Activated CD4-positive, alpha-beta T cell treated with anti-CD3 and anti-CD28 coated beads, Interleukin-2, Interleukin-4, amounts not matched to agents 100 ng/mL and 50 ng/mL, durations not matched to agents 16 hours and 8 hours (primary cell): ENCODE measurements around the gene MYH7B.

Experiments
- DNase-seq: peaks from one replicate; pipeline ENCODE4 v3.0.0-alpha.2; 2020; ENCODE audit warnings: low spot score

Gene MYH7B

GRCh38 chr20:34977365-34978091 lies 21.9 kb downstream of the MYH7B start:
- DNase-seq, result no peak

DNA sequence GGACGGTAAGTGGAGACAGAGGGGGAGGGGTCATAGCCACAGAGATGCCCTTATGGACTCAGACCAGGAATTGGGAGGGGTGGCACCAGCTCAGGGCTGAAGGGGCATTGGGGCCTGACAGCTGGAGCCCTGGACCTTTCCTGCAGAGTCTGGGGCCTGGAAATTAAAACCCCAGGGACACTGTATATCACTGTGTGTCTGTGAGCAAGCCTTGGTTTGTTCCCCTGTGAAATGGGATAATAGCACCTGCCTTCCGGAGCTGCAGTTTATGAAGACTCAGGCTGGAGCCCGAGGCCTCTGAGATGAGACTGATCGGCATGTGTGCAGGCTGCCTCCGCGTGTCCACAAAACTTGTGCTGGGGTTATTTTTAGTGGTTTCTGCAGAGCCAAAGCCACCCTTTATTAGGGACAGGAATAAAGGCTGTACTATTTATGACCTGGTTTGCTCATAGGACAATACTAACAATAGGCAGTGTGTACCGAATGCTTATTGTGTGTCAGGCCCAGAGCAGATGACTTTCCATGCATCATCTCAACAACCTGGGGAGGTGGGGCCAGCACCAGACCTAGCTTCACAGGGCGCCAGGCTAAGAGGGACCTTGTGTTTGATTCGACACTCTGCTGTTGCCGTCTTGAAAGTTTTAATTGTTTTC lies 22.6 kb downstream of the MYH7B start:
- DNase-seq, result no peak

DNA sequence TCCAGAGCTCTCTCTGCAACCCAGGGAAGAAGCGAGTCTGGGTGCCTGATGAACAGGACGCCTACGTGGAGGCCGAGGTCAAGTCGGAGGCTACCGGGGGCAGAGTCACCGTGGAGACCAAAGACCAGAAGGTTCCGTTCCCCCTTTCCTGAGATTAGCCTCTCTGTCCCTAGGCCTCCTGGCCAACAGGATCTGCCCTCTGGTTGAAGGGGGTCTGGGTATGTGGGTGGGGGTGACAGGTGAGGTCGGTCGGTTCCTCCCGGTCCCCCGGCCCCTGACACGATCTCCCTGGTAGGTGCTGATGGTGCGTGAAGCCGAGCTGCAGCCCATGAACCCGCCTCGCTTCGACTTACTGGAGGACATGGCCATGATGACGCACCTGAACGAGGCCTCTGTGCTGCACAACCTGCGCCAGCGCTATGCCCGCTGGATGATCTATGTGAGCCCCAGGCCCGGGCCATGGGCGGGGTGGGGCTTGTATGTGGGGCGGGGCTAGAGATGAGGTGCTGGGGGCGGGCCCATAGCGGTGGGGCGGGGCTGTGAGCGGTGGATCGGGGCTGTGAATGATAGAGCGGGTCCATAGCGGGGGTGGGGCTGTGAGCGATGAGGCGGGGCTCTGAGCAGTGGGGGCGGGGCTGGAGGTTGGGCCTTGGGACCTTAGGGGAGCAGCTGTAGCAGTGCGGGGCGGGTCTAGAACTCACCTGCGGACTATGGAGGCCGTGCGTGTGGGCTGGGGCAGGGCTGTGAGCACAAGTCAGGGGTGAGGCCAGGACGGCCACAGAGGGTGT lies 23.9 kb downstream of the MYH7B start:
- no peak for DNase-seq

DNA sequence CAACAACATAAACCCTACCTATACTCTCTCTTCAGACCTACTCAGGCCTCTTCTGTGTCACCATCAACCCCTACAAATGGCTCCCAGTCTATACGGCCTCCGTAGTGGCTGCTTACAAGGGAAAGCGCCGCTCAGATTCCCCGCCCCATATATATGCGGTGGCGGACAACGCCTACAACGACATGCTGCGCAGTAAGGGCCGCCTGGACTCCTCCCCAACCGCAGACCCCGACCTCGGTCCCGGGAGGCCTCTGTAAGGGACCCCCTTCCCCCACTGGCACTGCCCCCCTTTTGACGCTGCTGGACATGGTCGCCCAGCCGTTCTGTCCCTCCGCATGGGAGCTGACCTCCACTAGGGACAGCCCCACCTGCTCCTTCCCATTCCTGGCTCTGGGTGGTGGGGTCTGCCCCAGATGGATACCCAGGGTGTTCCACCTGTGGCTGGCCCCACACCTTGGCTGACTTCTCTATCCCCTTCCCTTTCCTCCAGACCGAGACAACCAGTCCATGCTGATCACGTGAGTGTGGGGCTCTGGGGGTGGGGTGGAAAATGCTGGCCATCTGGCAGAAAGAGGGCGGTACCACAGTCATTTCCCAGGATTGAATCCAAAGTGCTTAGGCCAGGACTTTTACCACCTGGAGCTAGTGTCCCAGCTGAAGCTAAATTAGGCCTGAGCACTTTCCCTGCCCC lies 25.0 kb downstream of the MYH7B start:
- DNase-seq, result no peak

DNA sequence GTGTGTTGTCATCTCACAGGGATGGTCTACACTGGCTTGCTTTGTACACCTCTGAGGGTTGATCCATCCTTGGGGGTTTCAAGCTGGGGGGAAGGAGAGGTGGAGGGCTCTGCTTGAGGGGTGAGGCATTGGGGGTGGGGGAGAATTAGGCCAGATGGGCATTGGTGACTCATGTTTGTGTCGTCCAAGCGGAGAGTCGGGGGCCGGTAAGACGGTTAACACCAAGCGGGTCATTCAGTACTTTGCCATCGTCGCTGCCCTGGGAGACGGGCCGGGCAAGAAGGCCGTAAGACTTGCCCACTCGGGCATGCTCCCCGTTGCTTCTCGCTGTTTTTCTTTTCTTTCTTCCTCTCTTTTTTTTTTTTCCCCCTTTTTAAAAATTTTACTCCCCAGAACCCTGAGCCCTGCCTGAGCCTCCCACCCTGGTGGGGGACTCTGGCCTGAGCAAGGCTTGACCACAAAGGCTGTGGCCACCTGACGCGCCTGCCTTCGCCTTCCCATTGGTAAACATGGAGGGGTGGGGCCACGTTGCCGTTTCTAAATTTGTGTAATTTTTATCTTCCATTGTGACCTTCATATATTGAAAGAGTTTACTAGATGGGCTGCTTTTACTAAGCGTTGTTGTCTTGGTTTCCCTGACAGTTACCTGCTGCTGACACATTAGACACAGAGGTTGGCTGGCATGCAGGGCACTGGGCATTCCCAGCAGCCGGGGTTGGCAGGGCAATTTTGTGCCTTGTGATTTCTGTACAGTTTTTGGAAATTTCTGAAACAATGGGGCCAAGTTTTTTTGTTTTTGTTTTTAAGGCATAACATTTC lies 26.8 kb downstream of the MYH7B start:
- no peak for DNase-seq

DNA sequence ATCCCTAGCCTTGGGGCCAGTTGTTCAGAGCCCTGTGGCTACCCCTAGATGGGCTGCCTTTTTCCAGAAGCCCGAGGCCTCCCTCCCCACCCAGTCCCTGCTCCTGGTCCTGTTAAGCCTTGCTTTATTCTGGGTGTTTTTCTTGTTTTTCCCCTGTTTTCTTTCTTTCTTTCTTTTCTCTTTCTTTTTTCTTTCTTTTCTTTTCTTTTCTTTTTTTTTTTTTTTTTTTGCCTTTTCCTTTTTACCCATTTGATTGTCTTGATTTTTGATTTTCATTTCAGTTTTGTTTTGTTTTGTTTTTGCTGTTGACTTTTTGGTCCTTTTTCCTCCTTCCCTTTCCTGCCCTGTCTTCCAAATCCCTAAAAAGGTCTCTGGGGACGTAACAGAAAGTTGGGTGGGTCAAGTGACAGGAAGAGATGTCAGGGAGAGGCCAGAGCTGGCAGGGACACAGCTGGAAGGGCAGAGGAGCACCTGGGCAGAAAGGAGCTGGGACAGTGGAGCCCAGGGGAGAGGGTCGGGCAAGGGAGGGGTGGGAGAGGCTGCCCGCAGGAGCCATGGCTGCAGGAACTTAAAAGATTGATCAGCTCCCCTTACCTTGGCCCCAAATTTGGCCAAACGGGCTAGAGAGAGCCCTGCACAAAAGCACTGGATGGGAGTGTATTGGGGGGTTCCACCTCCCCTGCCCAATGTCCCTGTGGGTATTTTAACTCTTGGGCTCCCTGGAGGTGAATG lies 27.6 kb downstream of the MYH7B start:
- DNase-seq, result no peak

- DNase-seq, result no peak
Measured at GRCh38 chr20:34983995-34984735, 28.5 kb downstream of the MYH7B start.

DNA sequence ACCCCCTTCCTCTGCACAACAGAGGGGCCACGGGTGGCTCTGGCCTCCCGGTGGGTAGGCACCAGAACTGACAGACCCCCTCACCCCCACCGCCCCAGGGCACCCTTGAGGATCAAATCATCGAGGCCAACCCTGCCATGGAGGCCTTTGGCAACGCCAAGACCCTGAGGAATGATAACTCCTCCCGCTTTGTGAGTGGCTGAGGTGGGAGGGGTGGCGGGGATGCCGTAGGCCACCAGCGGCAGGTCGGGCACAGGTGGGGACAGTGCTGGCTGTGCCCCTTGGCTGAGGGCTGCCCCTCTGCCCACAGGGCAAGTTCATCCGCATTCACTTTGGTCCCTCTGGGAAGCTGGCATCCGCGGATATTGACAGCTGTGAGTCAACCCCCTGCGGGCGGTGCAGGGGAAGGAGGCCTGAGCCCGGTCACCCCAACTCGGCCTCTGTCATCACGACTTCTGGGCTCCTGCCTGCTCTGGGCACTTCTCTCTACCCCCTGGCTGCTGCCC lies 29.1 kb downstream of the MYH7B start:
- no peak for DNase-seq

DNA sequence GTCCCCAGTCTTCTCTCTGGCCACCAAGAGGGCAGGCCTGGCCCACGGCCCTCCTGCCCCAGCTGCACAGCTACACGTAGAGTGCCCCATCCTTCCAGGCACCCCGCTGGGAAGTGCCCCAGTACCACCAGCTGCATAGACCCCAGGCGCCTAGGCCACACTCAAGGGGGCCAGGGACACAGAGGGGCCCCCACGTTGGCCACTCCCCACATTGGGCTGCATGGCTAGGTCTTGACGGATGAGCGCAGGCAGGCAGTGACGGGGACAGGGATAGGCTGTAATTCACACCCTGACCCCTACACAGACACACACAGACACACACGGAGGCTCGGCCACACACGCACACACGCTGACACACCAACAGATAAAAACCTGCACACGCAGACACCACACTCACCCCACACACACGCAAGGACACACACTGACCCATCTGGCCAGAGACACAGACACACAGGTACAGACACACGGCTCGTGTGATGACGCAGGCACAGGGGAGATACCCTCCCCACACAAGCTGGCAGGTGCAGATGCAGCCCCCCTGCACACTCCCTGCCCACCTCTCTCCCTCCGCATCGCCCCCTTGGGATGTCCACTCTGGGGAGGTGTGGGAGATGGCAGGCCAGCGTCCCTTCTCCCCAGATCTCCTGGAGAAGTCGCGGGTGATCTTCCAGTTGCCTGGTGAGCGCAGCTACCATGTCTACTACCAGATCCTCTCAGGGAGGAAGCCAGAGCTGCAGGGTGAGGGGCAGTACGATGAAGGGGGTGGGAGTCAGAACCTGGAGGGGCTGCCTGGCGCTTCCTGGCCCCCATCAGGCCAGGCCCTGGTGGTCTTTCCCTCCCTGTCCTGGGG lies 30.0 kb downstream of the MYH7B start:
- no peak for DNase-seq

DNA sequence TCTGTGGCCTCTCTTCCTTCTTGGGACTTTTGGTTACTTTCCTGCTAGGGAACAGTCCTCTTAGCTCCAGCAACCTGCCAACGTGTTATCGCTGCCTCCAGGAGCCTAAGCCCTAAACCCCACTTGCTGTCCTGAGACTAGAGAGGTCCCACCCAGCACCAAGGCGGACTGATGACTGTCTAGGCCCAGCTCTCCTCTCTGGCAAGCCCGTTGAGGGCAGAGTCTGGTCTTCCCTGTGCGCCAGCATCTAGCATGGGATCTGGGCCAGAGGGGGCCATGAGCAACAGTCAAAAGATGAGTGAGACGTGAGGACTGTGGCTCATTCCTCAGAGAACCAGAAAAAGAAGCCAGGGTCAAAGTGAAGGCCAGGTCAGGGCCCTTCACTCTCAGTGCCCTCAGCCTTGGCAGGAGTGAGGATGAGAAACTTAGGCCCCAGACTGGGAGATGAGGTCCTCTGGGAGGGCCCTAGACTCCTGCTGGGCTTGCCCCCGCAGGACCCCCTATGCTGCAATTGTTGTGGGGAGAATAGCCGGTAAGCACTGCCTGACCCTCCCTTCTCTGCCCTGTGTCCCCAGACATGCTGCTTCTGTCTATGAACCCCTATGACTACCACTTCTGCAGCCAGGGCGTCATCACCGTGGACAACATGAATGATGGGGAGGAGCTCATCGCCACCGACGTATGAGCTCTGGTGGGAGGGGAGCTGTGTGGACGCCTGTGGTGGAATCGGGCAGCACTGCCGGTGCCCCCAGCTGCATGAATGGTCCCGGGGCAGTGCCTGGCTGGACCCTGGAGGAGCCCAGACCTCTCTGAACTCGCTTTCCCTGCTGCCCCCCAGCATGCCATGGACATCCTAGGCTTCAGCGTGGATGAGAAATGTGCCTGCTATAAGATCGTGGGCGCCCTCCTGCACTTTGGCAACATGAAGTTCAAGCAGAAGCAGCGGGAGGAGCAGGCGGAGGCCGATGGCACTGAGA lies 30.9 kb downstream of the MYH7B start:
- DNase-seq, result no peak

- no peak for DNase-seq
Measured at GRCh38 chr20:34987288-34988190, 31.9 kb downstream of the MYH7B start.

GRCh38 chr20:34988191-34988540 lies 32.5 kb downstream of the MYH7B start:
- DNase-seq, result no peak

DNA sequence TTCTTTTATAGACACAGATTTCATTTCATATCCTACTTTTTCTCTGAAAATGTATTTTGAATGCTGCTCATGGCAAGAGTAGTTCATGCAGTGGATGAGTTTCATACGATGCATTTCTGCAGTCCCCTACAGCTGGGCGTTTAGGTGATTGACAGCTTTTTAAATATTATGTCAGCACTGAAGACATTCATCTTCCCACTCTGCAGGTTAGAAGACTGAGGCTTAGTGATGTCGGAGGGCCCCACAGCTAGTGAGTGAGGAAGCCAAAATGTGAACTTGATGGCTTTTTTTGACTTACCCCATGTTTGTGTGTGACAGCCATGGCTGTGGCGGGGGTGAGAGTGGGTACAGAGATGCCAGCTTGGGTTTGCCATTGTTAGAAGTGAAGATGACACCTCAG lies 33.5 kb downstream of the MYH7B start:
- no peak for DNase-seq

- no peak for DNase-seq
Measured at GRCh38 chr20:34989670-34990069, 34.0 kb downstream of the MYH7B start.

DNA sequence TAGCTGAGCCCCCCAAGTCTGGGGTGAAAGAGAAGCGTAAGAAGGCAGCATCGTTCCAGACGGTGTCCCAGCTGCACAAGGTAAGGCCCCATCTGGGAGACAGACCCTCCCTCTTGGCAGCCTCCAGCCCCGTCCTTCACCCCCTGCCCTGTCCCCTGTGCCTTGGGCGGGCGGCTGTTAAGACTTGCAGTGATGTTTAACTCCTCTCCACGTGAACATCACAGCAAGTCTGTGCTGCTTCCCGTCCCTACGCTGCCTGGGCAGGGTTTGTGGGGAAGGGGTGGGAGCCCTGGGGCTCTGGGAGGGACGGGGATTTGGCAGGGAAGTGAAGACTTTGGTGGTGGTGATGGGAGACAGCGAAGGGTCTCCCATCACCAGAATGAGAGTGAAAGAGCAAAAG lies 34.6 kb downstream of the MYH7B start:
- DNase-seq, result no peak

DNA sequence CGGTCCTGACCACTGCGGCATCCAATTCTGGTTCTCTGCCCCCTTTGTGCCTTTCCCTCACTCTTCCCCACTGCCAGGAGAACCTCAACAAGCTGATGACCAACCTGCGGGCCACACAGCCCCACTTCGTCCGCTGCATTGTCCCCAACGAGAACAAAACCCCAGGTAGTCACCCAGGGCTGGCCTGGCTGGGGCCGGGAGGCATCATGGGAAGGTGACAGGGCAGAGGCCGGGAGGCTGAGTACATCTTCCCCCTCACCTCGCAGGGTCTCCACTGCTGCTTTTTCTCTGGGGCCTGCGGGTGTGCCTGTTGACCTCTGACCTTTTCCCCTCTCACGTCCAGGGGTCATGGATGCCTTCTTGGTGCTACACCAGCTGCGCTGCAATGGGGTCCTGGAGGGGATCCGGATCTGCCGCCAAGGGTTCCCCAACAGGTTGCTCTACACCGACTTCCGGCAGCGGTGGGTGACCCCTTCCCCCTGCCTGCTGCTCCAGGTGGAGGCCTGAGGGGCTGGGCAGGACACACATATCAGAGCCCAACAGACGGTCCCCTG lies 35.1 kb downstream of the MYH7B start:
- no peak for DNase-seq
